ENCODE measurements around the gene DOCK1. TPM values are rescaled to one million over a fixed set of nuclear protein-coding genes. Genes with fewer than 3 reads are reported as not detected.

DOCK1 gene
- total and polyA plus RNA-seq, 5 donors, result 7.8 to 23.1 (median 20.8) TPM

GRCh38 chr10:127148066-127148932 lies 243.1 kb downstream of the DOCK1 start:
- Histone ChIP-seq H3K9me3 (ENCODE audit: control insufficient read depth, low read length) (no peaks in the 10 kb centered on the region), H3K27me3 (ENCODE audit: control insufficient read depth, insufficient read depth) (no peaks in the 10 kb centered on the region), H3K4me1 (ENCODE audit: control insufficient read depth, insufficient read depth, low read length) (no peaks in the 10 kb centered on the region), H3K4me3 (ENCODE audit: low read length) (no peak overlapping the region), H3K27ac (ENCODE audit: low read length) (no peak overlapping the region)
- DNase-seq (no peak), ATAC-seq (no peak)
- 83% methylated on average over 15 of the region's 15 CpGs for WGBS
- intact Hi-C loops (cut with DNase I), result no loop called here

DNA sequence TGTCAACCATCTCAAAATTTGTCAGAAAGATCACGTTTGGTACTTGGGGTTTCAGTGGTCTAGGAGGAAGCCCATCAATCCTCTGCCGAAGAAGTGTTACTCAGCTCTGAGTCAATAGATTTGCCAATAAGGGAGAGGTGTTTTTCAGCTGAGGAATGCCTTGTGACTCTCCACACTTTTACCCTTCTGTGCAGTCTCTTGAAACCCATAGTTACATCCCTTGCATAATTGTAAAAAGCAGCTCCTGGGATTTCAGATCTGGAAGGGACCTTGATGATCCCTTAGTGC lies 243.6 kb downstream of the DOCK1 start:
- no peaks in the 10 kb centered on the region for H3K4me1 ChIP-seq (ENCODE audit: control insufficient read depth, insufficient read depth, low read length)
- H3K27ac ChIP-seq (ENCODE audit: low read length), result no peak overlapping the region
- no peaks in the 10 kb centered on the region for H3K9me3 ChIP-seq (ENCODE audit: control insufficient read depth, low read length)
- H3K4me3 ChIP-seq (ENCODE audit: low read length), result no peak overlapping the region
- DNase-seq, result no peak
- WGBS, result 81% methylated on average over 2 of the region's 2 CpGs
- H3K27me3 ChIP-seq (ENCODE audit: control insufficient read depth, insufficient read depth), result no peaks in the 10 kb centered on the region
- intact Hi-C loops (cut with DNase I), result no loop called here
- ATAC-seq, result no peak

DNA sequence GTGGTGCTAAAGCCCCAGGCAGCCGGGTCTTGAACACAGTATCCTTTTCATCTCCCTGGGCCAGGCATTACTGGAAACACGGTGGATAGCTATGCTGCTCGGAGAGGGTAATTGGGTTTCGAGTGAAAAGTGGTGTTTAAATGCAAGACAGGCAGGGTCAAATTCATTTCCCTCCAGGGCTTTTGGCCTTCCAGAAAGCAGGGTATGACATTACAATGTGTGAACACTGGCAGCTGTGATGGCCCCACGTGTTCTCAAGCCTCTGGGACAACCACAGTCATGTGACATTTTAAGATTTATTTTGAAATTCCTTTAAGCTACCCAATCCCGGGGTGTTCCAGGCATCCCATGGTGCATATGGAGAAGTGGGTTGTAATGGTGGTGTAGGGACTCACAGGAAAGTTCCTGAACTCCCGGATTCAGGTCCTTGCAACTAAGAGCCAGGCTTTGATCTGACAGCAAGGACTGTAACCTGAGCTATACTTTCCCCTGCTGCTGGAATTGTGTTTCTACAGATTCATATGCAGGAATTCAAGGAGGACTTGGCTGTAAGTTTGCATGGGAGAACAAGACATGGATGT lies 244.4 kb downstream of the DOCK1 start:
- WGBS, result 84% methylated on average over 7 of the region's 7 CpGs
- H3K9me3 ChIP-seq (ENCODE audit: control insufficient read depth, low read length), result no peaks in the 10 kb centered on the region
- H3K27me3 ChIP-seq (ENCODE audit: control insufficient read depth, insufficient read depth), result no peaks in the 10 kb centered on the region
- intact Hi-C loops (cut with DNase I), result no loop called here
- DNase-seq (no peak), ATAC-seq (no peak)
- no peak overlapping the region for H3K27ac ChIP-seq (ENCODE audit: low read length)
- no peak overlapping the region for H3K4me3 ChIP-seq (ENCODE audit: low read length)
- no peaks in the 10 kb centered on the region for H3K4me1 ChIP-seq (ENCODE audit: control insufficient read depth, insufficient read depth, low read length)

DNA sequence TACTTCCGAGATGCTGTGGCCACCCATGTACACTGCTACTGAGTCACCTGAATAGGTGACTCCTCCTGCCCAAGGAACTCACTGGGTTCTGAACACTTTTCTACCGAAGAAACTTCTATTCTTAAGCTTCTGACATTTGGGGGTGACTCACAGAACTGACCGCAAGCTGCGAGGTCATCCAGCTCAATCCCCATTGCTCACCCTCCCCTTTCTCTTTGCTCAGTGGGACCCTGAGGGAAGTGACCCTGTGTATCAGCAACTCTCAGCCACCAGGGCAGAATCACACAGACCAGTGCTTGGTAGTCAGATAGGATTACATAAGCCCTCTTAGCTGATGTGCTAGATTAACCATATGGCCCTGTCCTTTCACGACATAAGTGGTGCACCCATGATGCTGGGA lies 244.9 kb downstream of the DOCK1 start:
- intact Hi-C loops (cut with DNase I), result no loop called here
- no peak overlapping the region for H3K4me3 ChIP-seq (ENCODE audit: low read length)
- H3K4me1 ChIP-seq (ENCODE audit: control insufficient read depth, insufficient read depth, low read length), result no peaks in the 10 kb centered on the region
- H3K27ac ChIP-seq (ENCODE audit: low read length), result no peak overlapping the region
- 91% methylated on average over 5 of the region's 5 CpGs for WGBS
- H3K27me3 ChIP-seq (ENCODE audit: control insufficient read depth, insufficient read depth), result no peaks in the 10 kb centered on the region
- DNase-seq (no peak), ATAC-seq (no peak)
- H3K9me3 ChIP-seq (ENCODE audit: control insufficient read depth, low read length), result no peaks in the 10 kb centered on the region

DNA sequence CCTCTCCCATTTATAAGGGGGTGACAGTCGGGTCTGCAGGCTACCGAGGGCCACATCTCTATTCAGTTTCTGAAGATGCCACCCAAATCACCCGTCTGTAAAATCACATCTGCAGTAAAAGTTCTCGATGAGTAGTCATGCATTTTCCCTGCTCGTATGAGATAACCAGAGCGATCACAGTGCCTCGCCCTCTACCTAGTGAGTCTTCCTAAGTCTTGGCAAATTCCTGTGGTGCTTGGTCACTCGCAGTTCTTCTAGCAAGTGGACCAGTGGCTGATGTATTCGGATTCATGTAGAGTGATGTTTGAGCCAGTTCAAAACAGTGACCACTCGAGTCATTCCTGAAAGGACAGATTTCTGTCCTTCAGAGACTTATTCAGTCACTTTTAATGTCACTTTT lies 246.3 kb downstream of the DOCK1 start:
- intact Hi-C loops (cut with DNase I), result no loop called here
- H3K4me1 ChIP-seq (ENCODE audit: control insufficient read depth, insufficient read depth, low read length), result no peaks in the 10 kb centered on the region

GRCh38 chr10:127151981-127152699 lies 246.9 kb downstream of the DOCK1 start:
- WGBS, result 86% methylated on average over 9 of the region's 9 CpGs
- Histone ChIP-seq H3K4me1 (ENCODE audit: control insufficient read depth, insufficient read depth, low read length) (peaks cover 2% of the 10 kb centered on the region), H3K4me3 (ENCODE audit: low read length) (no peak overlapping the region), H3K9me3 (ENCODE audit: control insufficient read depth, low read length) (no peaks in the 10 kb centered on the region), H3K27me3 (ENCODE audit: control insufficient read depth, insufficient read depth) (no peaks in the 10 kb centered on the region), H3K27ac (ENCODE audit: low read length) (no peak overlapping the region)
- intact Hi-C loops (cut with DNase I), result no loop called here
- peak in 1 of 2 donors; percentile 36 for ATAC-seq
- DNase-seq, result no peak

More for the DNA sequence above, 246.3 kb downstream of the DOCK1 start:
- WGBS, result 94% methylated on average over 10 of the region's 10 CpGs
- Histone ChIP-seq H3K9me3 (ENCODE audit: control insufficient read depth, low read length) (no peaks in the 10 kb centered on the region), H3K4me3 (ENCODE audit: low read length) (no peak overlapping the region), H3K27me3 (ENCODE audit: control insufficient read depth, insufficient read depth) (no peaks in the 10 kb centered on the region), H3K27ac (ENCODE audit: low read length) (no peak overlapping the region)
- no peak for DNase-seq
- no peak for ATAC-seq

DNA sequence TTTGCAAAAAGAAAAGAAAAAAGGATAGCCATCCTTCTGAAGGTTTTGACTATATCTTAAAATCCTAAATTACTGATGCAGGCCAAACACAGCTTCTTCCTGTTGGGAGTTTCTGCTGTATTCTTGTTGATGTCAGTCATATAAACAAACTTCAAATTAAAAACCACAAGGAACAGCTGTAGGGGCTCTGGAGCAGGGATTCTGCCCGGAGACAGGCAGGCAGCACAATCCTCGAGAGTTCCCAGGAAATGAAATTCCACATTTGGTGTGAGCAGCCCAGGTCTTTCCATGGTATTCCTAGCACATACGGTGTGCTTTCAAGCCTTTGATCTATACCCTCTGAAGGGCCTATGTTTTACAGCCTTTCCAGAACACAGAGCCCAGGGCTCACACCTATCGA lies 248.0 kb downstream of the DOCK1 start:
- intact Hi-C loops (cut with DNase I), result no loop called here
- no peaks in the 10 kb centered on the region for H3K27me3 ChIP-seq (ENCODE audit: control insufficient read depth, insufficient read depth)
- DNase-seq, result no peak
- no peak for ATAC-seq
- WGBS, result 84% methylated on average over 4 of the region's 4 CpGs
- no peaks in the 10 kb centered on the region for H3K9me3 ChIP-seq (ENCODE audit: control insufficient read depth, low read length)
- no peak overlapping the region for H3K4me3 ChIP-seq (ENCODE audit: low read length)
- no peak overlapping the region for H3K27ac ChIP-seq (ENCODE audit: low read length)
- H3K4me1 ChIP-seq (ENCODE audit: control insufficient read depth, insufficient read depth, low read length), result peaks cover 2% of the 10 kb centered on the region

DNA sequence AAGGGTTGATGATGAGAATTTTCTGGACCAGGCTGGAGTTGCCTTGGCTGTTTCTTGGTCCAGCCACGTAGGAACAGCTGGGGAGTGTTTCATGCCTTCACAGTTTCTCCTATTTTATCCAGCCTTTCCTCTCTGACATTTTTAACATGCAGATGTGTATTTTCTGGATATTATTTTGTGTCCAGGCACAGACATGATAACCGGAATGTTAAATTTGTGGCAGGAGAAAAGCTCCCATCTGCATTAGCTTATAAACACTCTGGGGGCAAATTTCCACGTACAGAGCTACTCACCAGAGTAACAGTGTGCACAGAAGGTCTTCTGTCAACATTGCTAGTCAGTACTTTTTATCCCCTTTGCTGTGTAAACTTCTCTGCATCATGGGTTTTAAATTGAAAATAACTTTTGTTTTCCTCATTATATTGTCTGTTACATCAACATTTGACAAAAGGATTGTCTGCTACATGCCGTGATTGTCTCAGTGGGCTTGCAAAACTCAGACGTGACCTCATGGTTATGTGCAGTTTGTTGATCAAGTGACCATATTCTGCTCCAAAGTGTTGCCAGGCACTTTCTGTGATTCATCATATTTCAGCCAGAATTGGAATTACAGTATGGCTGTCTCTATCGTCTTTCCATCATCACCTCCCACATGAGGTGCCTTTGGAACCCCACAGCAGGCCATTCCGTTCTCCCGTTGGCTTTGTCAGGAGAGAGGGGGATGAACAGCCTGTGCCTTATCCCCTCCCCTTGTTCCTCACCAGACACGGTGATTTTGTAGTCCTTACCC lies 249.8 kb downstream of the DOCK1 start:
- no peak for DNase-seq
- Histone ChIP-seq H3K4me1 (ENCODE audit: control insufficient read depth, insufficient read depth, low read length) (peaks cover 2% of the 10 kb centered on the region), H3K4me3 (ENCODE audit: low read length) (no peak overlapping the region), H3K27me3 (ENCODE audit: control insufficient read depth, insufficient read depth) (no peaks in the 10 kb centered on the region), H3K27ac (ENCODE audit: low read length) (no peak overlapping the region), H3K9me3 (ENCODE audit: control insufficient read depth, low read length) (no peaks in the 10 kb centered on the region)
- intact Hi-C loops (cut with DNase I), result no loop called here
- ATAC-seq, result peak; percentile 32 to 47
- 65% methylated on average over 9 of the region's 9 CpGs for WGBS

- no peak overlapping the region for H3K27ac ChIP-seq (ENCODE audit: low read length)
- no peak overlapping the region for H3K4me3 ChIP-seq (ENCODE audit: low read length)
- H3K27me3 ChIP-seq (ENCODE audit: control insufficient read depth, insufficient read depth), result no peaks in the 10 kb centered on the region
- WGBS, result 93% methylated on average over 4 of the region's 4 CpGs
- intact Hi-C loops (cut with DNase I), result no loop called here
- ATAC-seq (no peak), DNase-seq (no peak)
- H3K9me3 ChIP-seq (ENCODE audit: control insufficient read depth, low read length), result no peaks in the 10 kb centered on the region
- H3K4me1 ChIP-seq (ENCODE audit: control insufficient read depth, insufficient read depth, low read length), result peaks cover 2% of the 10 kb centered on the region
Observed at GRCh38 chr10:127157089-127157488, 251.9 kb downstream of the DOCK1 start.

DNA sequence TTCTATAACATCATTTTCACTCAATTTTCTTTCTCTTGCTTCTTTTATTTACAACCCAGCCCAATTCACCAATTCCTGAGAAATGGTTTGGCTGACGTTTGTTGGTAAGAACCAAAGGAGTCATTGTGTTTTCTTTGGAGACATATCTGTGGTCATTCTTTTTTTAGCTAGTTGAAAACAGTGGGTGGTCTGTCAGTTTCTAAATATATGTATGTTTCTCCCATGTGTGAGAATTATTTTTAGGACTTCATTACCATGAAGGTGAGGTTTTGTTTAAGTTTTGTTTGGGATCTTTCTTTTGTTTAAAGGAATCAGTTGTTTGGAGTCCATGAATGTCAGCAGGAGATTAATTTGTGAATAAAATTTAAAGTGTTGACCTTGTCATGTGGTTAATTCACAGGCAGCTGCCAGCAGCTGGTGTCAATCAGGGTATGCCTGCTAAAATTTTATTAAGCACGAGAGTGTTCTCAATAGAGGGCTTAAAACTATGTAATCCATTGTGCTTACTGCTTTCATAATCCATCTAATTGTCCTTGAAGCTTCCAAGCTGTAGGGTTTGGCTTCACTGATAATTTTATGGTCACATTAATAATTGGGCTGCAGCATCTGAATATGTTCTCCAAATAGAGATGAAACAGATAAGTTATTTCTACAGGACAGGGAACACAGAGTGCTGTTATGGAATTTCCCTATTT lies 252.4 kb downstream of the DOCK1 start:
- no peak overlapping the region for H3K27ac ChIP-seq (ENCODE audit: low read length)
- ATAC-seq, result no peak
- 20% methylated on average over 2 of the region's 2 CpGs for WGBS

More for the DNA sequence above, 252.4 kb downstream of the DOCK1 start:
- DNase-seq, result no peak
- Histone ChIP-seq H3K9me3 (ENCODE audit: control insufficient read depth, low read length) (no peaks in the 10 kb centered on the region), H3K27me3 (ENCODE audit: control insufficient read depth, insufficient read depth) (no peaks in the 10 kb centered on the region), H3K4me3 (ENCODE audit: low read length) (no peak overlapping the region), H3K4me1 (ENCODE audit: control insufficient read depth, insufficient read depth, low read length) (peaks cover 2% of the 10 kb centered on the region)
- intact Hi-C loops (cut with DNase I), result no loop called here

Data from right cardiac atrium (tissue), 5 donors.